Muscle of arm (tissue), 14 donors: Measurements from ENCODE around the gene HLA-DQB1. TPM values are rescaled to one million over a fixed set of nuclear protein-coding genes. Genes with fewer than 3 reads are reported as not detected.
"Not testable (repeated sequence)": the region's sequence is repeated elsewhere in the genome, so short reads cannot be mapped to it uniquely, and the experiment has no call there.

ENCODE experiments used
- DNase-seq: peaks from one replicate; pipeline ENCODE4 v3.0.0-alpha.2; 2013
- long read RNA-seq, 11 donors: transcript quantifications; one replicate each; lab custom pipeline, GENCODE V29; 2026
- polyA plus RNA-seq, 12 donors: library from polyadenylated mRNA; unstranded; fragments of 120-200 nt; gene quantifications; one replicate each; pipeline ENCODE4 v1.2.1, GENCODE V29; 2013; ENCODE audit not compliant: insufficient read length in 12 of 12

The HLA-DQB1 gene
- polyA plus RNA-seq, result 10 to 100 TPM in 1 of 12 donors, 1 to 10 TPM in 10, not detected in 1; 1.4 to 16.0 (median 3.7) TPM
- long read RNA-seq, donor 1, transcript HLA-DQB1-205 (5 exons, 1,642 nt), result major isoform, 16 of 47 reads
- long read RNA-seq, donor 1, partial matches to known transcripts, result 26 of 47 reads
- long read RNA-seq, donor 1, other reads (novel, unspliced or antisense), result 5 of 47 reads
- long read RNA-seq, donor 2, partial matches to known transcripts, result 0 of 3 reads
- long read RNA-seq, donor 2, other reads (novel, unspliced or antisense), result 0 of 3 reads
- long read RNA-seq, donor 3, partial matches to known transcripts, result 0 of 2 reads
- long read RNA-seq, donor 3, other reads (novel, unspliced or antisense), result 0 of 2 reads
- long read RNA-seq, donor 4, result 0 reads
- long read RNA-seq, donor 5, partial matches to known transcripts, result 0 of 1 reads
- long read RNA-seq, donor 5, other reads (novel, unspliced or antisense), result 0 of 1 reads
- long read RNA-seq, donor 6, partial matches to known transcripts, result 0 of 2 reads
- long read RNA-seq, donor 6, other reads (novel, unspliced or antisense), result 0 of 2 reads
- long read RNA-seq, donor 7, partial matches to known transcripts, result 0 of 1 reads
- long read RNA-seq, donor 7, other reads (novel, unspliced or antisense), result 0 of 1 reads
- long read RNA-seq, donor 8, partial matches to known transcripts, result 0 of 2 reads
- long read RNA-seq, donor 8, other reads (novel, unspliced or antisense), result 0 of 2 reads
- long read RNA-seq, donor 9, partial matches to known transcripts, result 0 of 3 reads
- long read RNA-seq, donor 9, other reads (novel, unspliced or antisense), result 0 of 3 reads
- long read RNA-seq, donor 10, result 0 reads
- long read RNA-seq, donor 11, partial matches to known transcripts, result 0 of 1 reads
- long read RNA-seq, donor 11, other reads (novel, unspliced or antisense), result 0 of 1 reads

- peak; percentile 15 for DNase-seq
These were observed at the start of gene HLA-DQB1 for GRCh38 chr6:32666420-32667300. Gene HLA-DQB1 (minus strand): TSS chr6:32666657. CDS start chr6:32666607, 50 bp downstream.

DNA sequence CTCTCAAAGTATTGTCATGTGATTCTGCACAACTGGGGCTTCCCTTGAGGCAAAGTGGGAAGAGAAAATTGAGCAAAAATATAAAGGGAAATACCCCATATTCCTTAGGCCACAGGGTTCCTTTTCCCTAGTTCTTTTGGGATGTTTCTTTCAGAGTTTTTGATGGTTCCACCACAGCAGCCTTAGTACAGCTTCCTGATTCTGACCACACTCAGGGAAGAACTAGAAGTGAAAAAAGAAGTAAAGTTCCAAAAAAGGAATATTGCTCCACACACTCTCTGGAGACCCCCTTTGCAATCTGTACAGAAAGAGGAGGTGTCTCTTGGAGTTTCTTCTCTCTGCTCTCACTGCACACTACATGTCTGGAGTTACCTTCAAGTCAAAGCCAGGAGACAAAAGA, 46.8 kb upstream of the HLA-DQB1 start:
- DNase-seq, result no peak

- DNase-seq, result no peak
These were observed 43.2 kb upstream of the HLA-DQB1 start for GRCh38 chr6:32709625-32710024.

DNA sequence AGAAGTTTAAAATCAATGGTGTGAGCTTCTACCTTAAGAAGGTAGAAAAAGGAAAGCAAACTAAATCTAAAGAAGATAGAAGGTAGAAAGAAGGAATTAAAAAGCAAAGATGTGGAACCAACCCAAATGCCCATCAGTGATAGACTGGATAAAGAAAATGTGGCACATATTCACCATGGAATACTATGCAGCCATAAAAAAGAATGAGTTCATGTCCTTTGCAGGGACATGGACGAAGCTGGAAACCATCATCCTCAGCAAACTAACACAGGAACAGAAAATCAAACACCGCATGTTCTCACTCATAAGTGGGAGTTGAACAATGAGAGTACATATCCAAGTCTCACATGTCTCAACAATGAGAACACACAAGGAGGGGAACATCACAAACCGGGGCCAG, 38.7 kb upstream of the HLA-DQB1 start:
- not testable (repeated sequence) for DNase-seq

GRCh38 chr6:32703347-32703746, 36.9 kb upstream of the HLA-DQB1 start:
- DNase-seq, result no peak

DNA sequence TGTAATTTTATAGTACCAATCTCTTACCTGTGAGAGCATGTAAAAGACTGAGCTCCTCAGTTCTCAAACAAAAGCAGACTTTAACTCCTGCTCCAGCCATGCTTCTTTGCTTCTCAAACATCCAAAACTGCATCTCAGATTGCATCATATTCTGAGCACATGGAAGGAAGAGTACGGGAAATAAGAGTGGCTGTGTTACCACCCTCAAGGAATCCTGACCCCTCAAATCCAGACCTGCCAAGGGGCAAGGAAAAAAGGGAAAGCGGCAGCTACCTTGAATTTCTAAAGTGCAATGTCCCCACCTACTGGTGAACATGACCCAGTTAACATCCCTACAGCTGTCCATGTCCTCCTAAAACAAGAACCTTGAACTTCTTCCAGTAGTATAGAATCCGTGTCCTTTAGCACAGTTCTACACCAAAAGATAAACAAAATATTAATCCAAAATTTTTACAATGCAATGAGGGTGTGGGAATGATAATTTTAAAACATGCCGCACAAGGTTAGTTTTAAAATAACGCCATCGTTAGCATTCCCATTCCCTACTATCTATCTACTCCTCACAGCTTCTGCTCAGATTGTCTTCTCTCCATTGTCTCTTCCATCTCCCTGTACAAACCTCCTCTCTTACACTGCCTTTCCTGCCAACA, 34.1 kb upstream of the HLA-DQB1 start:
- peak; percentile 42 for DNase-seq

GRCh38 chr6:32697031-32697430, 30.6 kb upstream of the HLA-DQB1 start:
- no peak for DNase-seq

GRCh38 chr6:32692019-32692418, 25.6 kb upstream of the HLA-DQB1 start:
- DNase-seq, result no peak

DNA sequence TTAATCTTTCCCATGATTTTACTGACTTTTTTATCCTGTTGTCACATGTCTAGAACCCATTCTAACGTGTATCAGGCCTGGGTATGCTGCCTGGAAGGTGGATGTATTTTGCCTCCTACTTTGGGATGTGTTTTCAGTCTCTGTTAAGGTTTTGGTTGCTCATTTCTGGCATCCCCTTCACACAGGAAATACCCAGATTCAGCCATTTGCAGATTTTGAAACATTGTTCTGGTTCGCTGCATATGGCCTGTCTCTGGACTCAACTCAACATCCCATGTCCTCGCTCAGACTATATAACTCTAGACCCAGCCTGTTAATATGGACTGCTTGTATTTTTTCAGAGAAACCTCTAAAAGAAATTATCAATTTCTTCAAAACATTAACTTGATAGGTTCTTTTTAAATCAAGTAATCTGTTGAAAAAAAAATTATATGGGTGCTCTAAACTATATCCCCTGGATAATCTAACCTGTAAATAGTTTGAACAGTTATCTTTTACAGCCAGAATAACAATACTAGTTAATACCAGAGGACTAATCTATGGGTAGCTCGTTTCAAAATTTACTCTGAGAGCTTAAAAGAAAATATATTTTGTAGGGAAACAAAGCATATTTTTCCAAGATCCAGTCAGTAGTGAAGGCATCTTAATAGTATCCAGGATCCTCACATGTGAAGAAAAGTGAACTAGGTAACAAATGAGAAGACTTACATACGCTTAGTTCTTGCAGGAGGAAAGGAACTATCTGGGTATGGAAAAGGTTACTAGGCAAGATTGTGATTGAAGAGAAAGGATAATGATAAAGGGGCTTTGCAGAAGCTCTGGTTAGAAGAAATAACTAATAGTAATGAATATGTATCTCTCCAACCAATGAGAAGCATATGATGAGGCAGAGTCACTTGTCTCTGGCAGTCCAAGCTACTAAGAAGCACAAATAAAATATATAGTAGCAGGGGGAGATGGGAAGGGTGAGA, 23.4 kb upstream of the HLA-DQB1 start:
- DNase-seq, result no peak

DNA sequence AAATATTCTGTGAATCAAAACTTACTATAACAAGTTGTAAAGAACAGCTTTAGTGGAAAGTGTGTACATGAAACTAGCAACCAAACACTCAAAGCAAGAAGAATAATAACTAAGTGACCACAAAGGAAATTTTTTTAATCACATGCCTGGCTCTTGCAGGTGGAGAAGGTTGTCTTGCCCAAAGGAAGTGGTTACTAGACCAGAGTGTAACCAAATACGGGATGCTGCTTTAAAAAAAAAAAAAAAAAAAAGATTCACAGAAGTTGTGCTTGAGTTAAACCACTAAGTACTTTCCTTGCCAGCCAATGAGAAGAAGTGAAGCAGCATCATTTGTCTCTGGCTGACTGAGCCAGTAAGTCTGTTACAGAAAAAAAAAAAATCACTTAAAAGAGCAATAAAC, 19.1 kb upstream of the HLA-DQB1 start:
- no peak for DNase-seq

GRCh38 chr6:32684246-32684645, 17.8 kb upstream of the HLA-DQB1 start:
- no peak for DNase-seq

- no peak for DNase-seq
These were observed 13.6 kb upstream of the HLA-DQB1 start for GRCh38 chr6:32680055-32680454.

DNA sequence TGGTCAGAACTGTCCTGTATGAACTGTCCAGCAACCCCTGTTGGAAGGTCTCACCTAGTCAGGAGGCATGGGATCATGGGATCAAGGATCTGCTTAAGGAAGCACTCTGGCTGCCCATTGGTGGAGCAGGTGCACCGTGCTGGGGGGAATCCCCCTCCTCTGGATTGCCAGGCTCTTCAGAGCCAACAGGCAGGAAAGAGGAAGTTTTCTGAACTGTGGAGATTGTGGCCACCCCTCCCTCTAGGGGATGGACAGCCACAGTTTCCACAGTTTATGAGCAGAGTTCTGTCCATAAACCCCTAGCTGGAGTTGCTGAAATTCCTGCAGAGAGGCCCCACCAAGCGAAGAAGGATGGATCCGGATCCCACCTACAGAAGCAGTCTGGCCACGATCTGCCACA, 13.0 kb upstream of the HLA-DQB1 start:
- DNase-seq, result no peak

DNA sequence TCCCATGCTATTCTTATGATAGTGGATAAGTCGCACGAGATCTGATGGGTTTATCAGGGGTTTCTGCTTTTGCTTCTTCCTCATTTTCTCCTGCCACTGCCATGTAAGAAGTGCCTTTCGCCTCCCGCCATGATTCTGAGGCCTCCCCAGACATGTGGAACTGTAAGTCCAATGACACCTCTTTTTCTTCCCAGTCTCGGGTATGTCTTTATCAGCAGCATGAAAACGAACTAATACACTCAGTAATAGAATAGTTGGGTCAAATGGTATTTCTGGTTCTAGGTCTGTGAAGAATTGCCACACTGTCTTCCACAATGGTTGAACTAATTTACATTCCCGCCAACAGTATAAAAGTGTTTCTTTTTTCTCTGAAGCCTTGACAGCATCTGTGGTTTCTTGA, 7.7 kb upstream of the HLA-DQB1 start:
- DNase-seq, result not testable (repeated sequence)

DNA sequence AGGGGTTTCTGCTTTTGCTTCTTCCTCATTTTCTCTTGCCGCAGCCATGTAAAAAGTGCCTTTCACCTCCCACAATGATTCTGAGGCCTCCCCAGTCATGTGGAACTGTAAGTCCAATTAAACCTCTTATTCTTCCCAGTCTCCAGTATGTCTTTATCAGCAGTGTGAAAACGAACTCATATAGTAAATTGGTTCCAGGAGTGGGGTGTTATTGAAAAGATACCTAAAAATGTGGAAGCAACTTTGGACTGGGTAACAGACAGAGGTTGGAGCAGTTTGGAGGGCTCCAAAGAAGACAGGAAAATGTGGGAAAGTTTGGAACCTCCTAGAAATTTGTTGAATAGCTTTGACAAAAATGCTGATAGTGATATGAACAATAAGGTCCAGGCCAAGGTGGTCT, 5.5 kb upstream of the HLA-DQB1 start:
- not testable (repeated sequence) for DNase-seq

DNA sequence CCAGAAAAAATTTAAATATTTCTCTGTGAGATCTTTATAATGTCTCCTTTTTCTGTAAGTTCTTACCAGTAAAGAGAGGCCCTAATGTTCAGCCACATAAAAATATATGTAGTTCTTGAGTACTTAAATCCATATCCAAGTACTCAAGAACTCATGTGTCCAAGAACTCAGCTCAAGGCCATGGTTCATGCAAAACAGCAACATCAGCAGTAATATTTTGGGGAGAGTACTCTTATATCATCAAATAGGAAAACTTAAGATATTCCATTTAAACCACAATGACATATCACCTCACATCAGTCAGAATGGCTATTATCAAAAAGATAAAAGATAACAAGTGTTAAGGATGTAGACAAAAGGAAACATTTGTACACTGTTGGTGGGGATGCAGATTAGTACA, 3.4 kb upstream of the HLA-DQB1 start:
- DNase-seq, result no peak

GRCh38 chr6:32669240-32669639, 2.8 kb upstream of the HLA-DQB1 start:
- no peak for DNase-seq

DNA sequence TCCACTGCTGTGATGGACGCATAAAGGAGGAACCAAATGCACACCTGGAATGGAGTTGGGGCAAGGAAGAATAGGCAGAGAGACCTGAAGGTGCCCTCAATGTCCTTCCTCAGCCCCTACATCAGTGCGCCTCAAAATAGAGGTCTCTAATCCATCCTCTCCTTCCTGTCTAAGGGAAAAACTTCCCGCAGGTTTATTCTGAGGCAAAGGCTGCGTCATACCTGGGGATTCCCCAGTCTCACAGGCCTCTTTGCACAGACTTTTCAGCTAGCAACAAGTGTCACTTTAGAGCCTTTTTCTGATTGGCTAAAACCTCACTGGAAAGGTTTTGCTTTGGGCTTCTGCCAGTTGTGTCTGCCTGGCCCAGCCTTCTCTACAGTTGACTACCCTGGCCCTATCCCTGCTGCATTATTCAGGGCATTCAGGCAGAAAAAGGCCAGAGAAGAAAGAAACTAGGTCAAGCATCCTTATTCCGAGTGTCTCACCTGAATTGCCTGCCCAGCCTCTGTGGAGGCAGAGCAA, 1.8 kb upstream of the HLA-DQB1 start:
- DNase-seq, result peak; percentile 14

GRCh38 chr6:32665661-32666060, 796 bp downstream of the HLA-DQB1 start:
- no peak for DNase-seq
